NK-92 (cell line): ENCODE data around the gene GRIK3.

Experiments used
- DNase-seq: peaks from one replicate; lab custom pipeline; 2025; ENCODE audit not compliant: unreplicated experiment; lab: John Stamatoyannopoulos, UW

GRIK3 gene

DNA sequence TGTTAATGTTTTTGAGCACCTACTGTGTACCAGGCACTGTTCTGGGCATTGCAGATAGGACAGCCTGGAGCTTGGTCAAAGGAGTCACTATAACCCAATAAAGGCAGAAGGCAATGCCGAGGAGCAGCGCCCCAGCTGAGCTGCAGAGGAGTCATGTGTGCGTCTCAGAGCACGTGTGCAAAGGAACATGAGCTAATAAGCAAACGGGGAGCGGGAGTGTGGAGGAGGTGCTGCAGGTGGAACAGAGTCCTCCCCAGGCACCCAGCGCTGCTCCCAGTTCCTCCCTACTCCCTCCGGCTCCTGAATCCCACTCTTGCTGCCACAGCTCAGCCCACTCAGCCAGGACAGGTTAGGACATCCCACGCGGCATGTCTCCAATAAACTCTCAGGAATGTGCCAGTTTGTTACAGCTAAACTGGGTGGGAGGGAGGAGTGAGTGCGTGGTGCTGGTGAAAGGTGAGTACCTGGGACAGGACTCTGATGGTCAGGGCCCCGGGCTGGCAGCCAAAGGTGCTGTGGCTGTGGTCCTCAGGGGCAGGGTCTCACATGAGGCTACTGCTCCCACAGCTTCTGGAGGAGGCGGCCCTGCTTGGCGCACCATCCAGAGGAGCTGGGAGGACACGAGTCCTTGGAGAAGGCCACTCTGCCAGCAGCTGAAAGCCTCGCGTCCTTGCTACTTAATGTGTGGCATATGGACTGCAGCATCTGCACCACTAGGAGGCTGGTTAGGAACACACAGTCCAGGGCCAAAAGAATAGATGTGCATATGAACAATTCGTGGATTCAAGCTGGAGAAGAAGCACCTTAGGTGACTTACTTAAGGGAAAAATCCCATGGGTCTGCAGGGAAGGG lies 52.3 kb downstream of the GRIK3 start:
- DNase-seq = no peak

DNA sequence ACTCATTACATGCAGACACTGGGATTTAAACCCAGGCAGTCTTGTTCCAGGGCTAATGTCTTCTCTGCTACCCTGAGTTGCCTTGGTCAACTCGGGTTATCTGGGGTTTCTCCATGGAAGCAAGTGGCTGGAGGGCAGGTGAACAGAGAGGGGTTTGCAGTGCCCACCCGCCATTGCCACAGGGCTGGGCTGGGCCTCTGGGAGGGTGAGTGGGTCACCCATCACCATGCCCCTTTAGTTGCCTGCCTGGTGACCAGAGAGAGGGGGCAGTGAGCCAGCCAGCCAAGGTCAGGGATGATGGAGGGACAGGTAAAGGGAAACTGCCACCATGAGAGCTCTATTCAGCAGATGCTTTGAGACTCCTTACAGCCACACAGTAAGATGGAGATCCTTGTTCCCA lies 53.2 kb downstream of the GRIK3 start:
- no peak for DNase-seq

DNA sequence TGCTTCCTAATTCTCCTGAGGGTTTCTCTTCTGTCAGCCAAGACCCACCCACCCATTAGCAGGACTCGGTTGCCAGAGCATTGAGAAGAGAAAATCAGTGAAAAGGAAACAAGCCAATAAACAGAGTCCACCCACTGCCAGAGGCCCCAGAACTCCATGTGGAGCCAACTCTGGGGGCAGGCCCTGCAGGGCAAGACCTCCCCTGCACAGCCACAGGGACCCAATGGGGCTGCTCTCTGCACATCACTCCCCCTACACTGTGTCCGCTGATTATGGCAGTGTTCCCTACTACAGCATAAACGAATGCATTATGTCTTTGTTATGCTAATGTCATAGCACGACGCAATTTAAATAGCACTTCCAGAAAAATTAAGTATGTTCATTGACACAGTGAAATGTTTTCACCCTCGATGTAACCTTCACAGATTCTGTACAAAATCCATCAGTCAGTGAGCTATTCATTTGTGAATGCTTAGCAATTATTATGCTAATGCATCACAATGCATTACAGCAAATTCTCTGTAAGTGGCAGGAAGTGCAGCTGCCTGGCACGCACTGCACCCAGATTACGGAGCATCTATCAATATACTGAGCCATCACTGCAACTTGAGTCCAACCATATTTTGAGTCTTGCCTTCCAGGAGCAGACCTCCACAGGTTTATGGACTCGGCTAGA lies 56.4 kb downstream of the GRIK3 start:
- no peak for DNase-seq

DNA sequence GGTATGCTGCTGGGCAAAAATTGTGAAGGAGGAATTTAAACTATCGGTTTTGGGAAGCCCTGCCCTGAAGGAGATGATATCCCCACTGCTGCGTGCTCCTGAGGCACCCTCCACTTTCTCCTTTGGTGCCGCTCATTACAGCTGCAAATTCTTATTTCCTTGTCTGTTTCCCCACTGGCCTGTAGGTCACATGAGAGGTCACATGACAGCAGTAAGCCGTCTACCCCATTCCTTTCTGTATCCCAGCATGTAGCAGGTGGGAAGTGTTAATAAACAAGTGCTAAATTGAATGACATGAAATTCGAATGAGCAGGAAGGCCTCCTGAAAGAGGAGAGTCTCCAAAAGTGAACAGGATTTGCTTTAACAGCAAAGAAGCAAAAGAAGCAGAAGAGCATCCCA lies 58.7 kb downstream of the GRIK3 start:
- DNase-seq = no peak

DNA sequence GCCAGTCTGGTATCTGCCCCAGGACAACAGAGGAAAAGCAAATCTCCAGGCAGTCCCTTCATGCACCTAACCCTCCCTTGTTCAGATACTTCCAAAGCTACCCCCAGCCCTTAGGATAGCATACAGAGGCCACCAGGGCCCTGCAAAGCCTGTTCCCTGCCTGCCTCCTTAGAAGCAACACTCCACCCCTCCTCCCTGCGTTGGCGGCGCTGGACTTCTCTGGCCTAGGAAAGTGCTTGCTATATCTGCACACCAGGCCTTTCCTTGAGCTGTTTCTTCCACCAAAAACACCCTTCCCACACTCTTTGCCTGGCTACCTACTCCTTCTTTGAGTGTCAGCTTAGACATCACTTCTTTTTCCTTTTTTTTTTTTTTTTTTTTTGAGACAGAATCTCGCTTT lies 61.3 kb downstream of the GRIK3 start:
- no peak for DNase-seq

DNA sequence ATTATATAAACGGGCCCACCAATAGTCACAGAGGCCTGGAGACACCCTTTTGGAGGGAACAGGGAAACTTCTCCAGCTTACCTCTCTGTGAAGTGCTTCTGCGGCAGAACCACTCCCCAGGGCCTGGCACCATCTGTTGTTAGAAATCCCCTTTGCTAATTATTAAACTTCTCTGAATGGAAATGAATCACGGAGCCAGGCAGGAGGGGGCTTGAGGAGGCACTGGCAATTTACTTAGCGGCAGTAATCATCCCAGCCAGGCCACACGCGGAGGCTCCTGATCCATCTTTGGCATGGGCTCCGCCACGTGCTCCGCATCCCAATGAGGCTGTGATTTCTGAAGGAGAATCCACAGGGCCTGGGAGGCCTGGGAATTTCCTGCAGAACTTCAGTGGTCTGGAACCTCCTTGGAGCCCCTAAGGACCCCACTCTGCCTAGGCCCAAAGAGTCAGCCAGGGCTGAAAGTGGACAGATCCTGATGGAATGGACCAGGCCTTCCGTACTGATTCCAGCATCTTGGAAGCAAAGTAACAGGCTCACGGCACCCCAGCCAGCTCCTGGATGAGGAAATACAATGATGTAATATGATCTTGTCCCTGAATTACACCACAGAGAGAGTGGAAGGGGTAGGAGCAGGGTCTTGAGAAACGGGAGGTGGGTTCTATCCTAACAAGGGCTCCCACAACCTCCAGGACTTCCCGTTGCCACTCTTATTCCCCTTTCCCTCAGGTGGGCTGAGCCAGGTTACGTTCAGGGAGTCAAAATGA lies 62.3 kb downstream of the GRIK3 start:
- no peak for DNase-seq

DNA sequence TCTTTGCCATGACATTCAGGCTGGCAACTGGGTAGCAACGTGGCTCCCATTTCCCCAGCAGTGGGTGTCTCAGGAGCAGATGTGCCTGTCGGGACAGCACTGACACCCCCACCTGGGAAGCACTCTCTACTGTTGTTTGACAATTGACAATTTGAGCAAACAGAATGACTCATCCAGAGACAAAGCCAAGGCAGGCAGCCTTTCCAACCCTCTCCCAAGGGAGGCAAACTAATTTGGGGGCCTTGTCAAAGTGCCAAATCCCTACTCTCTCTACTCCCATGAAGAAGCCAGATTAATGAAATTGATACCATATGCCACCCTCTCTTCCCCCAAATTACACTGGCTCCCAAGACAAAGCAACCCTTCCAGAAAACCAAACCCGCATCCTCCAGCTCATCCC lies 65.6 kb downstream of the GRIK3 start:
- no peak for DNase-seq

DNA sequence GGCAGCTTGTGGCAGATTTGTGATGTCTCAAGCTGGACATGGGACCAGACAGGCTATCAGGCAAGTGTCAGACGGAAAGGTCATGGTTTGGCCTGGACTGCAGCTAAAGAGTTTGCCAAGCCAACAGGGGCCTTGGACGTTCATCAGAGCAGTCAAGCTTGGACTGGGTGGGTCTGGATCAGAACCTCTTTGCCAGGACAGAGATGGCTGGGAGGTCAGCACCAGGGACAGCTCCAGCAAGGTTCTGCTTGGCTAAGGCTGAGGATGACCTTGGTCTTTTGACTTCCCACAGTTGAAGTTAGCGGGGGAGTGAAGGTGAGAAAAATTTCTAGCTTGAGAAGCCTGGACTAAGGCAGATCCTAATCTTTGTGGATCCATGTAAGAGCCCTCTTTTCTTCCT lies 68.1 kb downstream of the GRIK3 start:
- DNase-seq = no peak

DNA sequence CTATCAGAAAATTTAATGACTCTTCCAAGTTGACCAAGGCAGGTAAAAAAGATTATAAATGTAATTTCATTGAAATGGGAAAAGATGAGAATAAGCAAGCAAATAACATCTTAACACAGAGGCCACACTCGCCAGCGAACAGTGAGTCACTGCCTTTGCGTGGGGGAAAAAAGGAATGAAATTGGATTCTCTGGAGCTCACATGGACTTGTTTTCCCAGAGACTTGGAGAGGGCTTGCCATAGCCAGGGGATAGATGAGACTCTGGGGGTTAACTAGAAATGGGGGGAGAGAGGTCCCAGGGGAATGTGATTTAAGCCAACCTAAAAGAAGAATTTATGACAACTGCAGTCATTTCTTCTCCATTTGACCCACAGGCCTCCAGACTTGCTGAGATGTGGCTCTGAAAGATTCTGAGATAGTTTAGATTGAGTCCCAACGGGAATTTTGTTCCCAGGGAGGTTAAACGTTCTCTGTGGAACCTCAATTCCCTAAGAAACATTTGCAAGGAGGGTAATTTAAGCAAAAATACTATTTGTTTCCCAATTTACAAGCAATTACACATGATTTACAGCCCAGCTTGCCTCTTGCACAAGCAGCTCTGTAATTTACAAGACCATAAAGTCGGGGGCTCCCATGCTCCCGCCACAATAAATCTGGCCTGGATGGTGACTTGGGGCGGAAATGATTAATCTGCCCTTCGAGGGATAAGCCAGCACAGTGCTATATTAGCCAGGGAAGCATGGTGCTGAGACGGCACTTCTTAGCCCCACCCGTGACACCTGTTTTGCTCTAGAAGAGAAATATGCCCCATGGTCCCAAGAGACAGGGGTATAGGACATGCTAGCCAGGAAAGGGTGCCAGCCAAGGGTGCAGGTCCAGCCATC lies 68.8 kb downstream of the GRIK3 start:
- DNase-seq = no peak

DNA sequence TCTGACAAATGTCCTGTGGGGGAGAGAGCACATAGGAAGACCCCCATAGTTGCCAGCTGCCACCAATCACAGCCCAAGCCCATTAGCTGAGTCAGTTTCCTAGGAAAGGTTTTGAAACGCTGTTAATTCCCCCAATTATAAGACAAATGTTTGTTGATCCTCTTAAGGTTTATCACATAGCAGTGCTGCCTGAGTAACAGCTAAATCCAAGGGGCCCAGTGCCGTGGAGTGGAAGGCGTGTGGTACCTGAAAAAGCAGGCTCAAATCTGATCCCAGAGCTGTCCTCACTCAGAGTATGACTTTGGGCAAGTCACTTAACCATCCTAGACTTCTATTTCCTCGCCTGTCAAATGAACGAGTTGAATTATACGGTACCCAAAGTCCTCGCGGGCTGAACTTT lies 69.5 kb downstream of the GRIK3 start:
- no peak for DNase-seq

DNA sequence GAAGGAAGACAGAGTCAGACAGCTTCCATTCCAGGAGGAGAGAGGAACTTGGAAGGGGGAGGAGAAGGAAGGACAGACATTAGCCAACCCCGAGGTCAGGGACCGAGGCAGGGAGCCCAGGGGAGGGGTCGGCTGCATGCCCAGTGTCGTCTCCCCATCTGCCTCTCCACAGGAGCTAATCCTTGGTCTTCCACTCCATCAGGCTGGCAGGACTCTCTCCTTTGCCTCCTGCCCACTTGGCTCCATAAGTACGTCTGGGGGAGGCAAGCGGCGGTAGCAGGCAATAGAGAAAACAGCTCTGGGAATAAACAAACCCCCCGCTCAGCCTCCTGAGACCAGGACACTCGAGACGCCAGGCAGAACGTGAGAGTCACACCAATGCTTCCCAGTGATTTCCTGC lies 71.3 kb downstream of the GRIK3 start:
- DNase-seq = no peak

DNA sequence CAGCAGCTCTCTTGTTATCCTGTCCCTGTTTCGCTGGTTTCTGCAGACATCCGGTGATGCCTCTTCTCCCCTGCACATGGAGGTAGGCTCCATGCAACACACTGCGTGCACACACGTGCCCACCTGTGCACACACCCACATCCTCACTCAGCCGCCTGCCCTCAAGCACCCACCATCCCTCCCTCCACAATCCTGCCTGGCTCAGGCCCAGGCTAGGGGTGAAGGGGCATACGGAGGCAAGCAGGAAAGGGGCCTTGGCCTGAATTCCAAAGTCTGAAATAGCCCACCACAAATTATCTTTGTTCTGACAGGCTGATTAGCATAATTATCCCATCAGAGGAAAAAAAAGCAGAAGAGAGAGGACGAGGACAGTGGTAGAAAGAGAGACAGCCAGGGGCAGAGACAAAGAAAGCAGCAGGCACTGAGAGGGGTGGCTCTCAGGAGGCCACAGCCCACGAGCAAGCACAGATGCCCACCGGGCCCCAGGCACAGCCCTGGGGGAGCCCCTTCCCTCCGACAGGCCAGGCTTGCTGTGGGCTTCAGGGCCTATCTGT lies 73.2 kb downstream of the GRIK3 start:
- no peak for DNase-seq

DNA sequence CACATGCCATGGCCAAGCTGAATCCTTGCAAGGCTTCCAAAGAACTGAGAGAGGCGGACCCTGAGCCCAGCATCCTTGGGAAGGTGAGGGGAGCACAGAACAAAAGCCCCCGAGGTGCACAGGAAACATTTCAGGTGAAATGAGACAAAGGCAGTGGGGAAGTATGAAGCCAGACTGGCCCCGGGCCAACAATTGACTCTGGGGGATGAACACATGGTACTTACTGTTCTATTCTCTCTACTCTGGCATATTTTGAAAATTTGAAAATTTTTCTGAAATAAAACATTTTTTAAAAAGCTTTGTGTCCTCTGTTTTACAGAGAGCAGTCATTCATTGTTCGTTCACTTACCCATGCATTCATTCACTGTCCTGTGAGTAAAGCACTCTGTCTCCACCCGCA lies 77.7 kb downstream of the GRIK3 start:
- no peak for DNase-seq

DNA sequence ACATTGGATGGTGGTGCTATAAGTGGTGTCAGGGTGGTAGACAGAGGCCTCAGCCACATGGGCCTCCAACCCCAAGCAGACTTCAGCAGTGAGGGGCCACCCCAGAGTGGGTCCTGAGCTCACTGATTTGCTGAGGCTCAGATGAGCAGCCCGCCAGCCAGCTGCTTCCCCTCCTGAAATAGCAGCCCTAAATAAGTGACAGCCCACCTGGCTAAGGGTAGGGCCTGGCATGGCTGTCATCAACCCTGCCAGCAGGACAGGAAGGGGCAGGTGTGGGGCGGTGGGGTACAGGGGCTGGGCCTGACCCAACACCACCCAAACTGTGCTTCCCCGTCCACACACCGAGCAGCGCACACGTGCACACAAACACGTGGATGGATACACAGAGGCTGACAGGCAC lies 79.3 kb downstream of the GRIK3 start:
- DNase-seq = no peak

DNA sequence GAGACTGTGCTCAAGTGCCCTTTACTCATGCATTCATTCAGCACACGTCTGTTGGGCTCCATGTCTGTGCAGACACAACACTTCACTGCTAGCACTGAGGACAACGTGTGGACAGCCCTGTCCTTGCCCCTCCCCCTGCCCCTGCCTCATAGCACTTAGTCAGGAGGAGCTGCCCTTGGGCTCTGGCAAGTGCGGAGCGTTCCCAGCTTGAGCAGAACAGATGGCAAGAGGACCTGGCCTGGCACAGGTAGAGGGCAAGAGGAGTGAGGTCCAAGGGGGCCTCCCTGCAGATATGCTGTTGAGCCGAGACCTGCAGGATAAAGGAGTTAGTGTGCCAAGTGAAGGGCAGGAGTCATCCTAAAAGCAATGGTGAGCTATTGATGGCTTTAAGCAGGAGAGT lies 81.3 kb downstream of the GRIK3 start:
- DNase-seq = no peak

DNA sequence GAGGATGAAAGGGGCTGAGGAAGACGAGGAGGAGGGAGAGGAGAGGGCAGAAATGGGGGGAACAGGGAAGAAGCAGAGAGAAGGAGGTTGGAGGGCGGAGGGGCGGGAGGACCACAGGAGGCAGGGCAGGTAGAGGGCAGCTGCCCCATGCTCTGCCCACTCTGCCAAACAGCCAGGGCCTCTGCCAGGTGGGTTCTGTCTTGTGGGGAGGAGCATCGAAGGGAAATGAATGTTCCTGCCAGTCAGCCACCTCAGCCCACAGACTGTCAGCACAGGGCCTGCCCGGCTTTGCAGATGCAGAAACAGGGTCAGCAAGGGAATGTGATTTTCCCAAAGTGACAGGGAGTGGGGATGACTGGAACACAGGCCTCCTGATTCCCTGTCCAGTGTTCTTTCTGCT lies 82.6 kb downstream of the GRIK3 start:
- DNase-seq = no peak

DNA sequence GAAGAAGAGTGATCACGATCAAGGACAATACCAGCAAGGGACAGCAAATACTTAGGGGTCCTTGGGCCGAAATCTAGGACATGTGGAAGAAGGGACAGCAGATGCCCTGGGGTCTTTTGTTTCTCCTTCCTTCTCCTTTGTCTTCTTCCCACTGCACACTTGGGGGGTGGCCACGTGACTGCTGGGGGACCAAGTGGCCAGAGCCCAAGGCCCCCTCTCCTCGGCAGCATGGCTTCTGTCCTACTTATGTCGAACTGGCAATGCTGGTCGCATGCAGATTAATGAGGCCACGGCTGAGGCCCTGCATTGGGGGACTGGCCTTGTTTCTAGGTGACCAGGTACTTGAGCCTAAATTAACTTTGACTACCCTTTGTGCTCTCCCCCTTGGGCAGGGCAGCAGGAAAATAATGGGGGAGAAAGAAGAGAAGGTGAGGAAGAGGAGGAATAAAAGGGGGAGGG lies 83.0 kb downstream of the GRIK3 start:
- DNase-seq = no peak

DNA sequence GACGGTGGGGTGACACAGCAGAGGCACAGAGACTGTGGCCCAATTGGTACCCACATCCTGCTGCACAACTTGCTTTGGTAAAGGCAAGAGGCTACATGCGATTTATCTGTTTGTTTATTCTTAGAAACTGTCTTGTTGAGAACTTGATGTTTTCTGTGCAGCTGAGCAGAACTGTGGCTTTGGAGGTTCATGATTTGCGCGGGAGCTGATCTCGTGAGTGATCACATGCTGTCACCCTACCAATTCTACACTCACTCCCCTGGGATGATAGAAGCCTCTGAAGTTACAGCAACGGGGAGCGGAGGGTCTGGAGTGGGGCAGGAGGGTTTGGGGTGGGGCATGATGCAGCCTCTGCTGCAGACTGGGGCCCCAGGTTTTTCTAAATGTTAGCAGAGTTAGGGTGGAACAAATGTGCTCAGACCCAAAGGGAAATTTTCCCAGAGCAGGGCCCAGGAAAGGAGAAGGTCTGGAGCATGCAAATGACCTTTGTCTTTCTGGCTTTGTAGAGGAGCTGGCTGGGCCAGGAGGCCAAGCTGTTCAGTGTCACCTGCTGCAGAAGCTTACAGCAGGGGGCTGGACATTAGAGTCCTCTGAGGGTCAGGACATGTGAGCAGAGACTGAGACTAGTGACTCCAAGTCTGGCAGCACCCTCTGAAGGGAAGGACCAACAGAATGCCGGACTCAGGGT lies 83.6 kb downstream of the GRIK3 start:
- DNase-seq = no peak

DNA sequence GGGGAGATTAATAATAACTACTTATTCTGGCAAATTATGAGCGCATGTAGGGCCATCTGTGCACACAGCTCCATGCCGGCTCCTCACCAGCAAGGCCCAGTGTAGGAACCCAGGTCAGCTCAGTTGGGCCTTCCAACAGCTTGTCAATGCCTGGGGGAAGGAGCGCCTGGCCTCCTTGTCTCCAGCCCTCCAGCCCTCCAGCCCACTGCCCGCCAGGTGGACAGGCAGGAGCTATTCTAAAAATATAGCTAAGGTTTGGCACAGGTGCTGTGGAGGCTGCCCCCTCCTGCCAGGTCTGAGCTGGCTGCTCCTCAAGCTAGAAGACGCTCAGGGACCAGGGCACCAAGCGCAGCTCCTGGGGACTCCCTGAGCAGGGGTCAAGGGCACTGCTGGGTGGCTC lies 85.7 kb downstream of the GRIK3 start:
- DNase-seq = no peak

DNA sequence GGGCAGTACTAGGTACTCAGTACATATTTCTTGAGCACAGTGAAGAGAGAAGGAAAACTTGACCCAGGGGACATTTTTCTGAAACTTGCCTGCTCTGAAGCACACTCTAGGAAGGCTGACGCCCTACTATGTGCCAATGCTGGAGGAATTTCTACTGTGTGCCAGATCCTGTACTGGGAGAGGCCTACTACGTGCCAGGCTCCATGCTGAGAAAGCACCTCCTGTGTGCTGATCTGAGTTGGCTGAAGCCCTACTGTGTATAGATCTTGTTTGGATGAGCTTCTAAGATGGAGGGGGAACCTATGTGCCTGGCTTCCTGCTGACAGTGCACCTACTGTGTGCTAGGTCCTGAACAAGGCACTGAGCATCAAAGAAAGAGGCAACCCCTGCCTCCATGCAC lies 86.2 kb downstream of the GRIK3 start:
- no peak for DNase-seq
